Hepatocyte (in vitro differentiated cells): ENCODE measurements around the gene LPAR2. TPM values are rescaled to one million over a fixed set of nuclear protein-coding genes. Genes with fewer than 3 reads are reported as not detected.

Experiments used
- DNase-seq: peaks from one replicate; pipeline ENCODE4 v3.0.0-alpha.2; 2016; ENCODE audit warnings: low spot score
- H2AFZ ChIP-seq: fragments of 200-600 bp; sonication (generic); 2 replicates; pipeline ENCODE4 v1.6.0; 2016; ENCODE audit warnings: antibody characterized with exemption, mild to moderate bottlenecking
- H3K27ac ChIP-seq: fragments of 200-600 bp; sonication (generic); 2 replicates; pipeline ENCODE4 v1.5.1; 2016; ENCODE audit warnings: mild to moderate bottlenecking
- H3K27me3 ChIP-seq: fragments of 200-600 bp; sonication (generic); 2 replicates; pipeline ENCODE4 v1.6.1; 2016
- H3K36me3 ChIP-seq: fragments of 200-600 bp; sonication (generic); replicated peaks from 2 replicates; pipeline ENCODE4 v1.5.1; 2016; ENCODE audit warnings: low read depth; ENCODE audit not compliant: insufficient read depth
- H3K4me1 ChIP-seq: fragments of 200-600 bp; sonication (generic); 2 replicates; pipeline ENCODE4 v1.5.1; 2016; ENCODE audit warnings: mild to moderate bottlenecking, moderate library complexity; ENCODE audit not compliant: insufficient read depth
- H3K4me2 ChIP-seq: fragments of 200-600 bp; sonication (generic); 2 replicates; pipeline ENCODE4 v1.6.0; 2016
- H3K4me3 ChIP-seq: fragments of 200-600 bp; sonication (generic); 2 replicates; pipeline ENCODE4 v1.5.1; 2016; ENCODE audit warnings: mild to moderate bottlenecking
- H3K79me2 ChIP-seq: fragments of 200-600 bp; sonication (generic); 2 replicates; pipeline ENCODE4 v1.6.0; 2017; ENCODE audit warnings: mild to moderate bottlenecking
- H3K9me2 ChIP-seq: fragments of 200-600 bp; sonication (generic); replicated peaks from 2 replicates; pipeline ENCODE4 v1.6.0; 2017; ENCODE audit warnings: mild to moderate bottlenecking; ENCODE audit not compliant: insufficient read depth
- H3K9me3 ChIP-seq: fragments of 200-600 bp; sonication (generic); 2 replicates; pipeline ENCODE4 v1.5.1; 2016; ENCODE audit warnings: low read depth, mild to moderate bottlenecking
- H4K20me1 ChIP-seq: fragments of 200-600 bp; sonication (generic); 2 replicates; pipeline ENCODE4 v1.6.0; 2016; ENCODE audit warnings: mild to moderate bottlenecking; ENCODE audit not compliant: insufficient read depth, poor library complexity, severe bottlenecking
- CTCF ChIP-seq: fragments of 200-600 bp; sonication (generic); IDR thresholded peaks from 2 replicates; pipeline ENCODE4 v1.5.1; 2016; ENCODE audit warnings: antibody characterized with exemption, mild to moderate bottlenecking; ENCODE audit not compliant: poor library complexity
- EZH2 ChIP-seq: fragments of 200-600 bp; sonication (generic); IDR thresholded peaks from 2 replicates; pipeline ENCODE4 v1.6.1; 2016; ENCODE audit warnings: antibody characterized with exemption, mild to moderate bottlenecking, borderline replicate concordance
- EZH2phosphoT487 ChIP-seq: fragments of 200-600 bp; sonication (generic); IDR thresholded peaks from one replicate; pipeline ENCODE4 v1.6.1; 2018; ENCODE audit warnings: antibody characterized with exemption, mild to moderate bottlenecking, low read depth, moderate library complexity; ENCODE audit not compliant: unreplicated experiment, severe bottlenecking
- WGBS: methylation state at CpG from one replicate; pipeline ENCODE4 v1.1.6; 2016; ENCODE audit warnings: low lambda C conversion rate; ENCODE audit errors: missing lambda C conversion rate; 5-methylcytosine and 5-hydroxymethylcytosine counted together
- polyA plus RNA-seq: library from polyadenylated mRNA; unstranded; fragments of >200 nt; fragmentation: Nextera tagmentation; extraction: Ambion mirVana; gene quantifications from 2 replicates; pipeline ENCODE4 v1.2.1, GENCODE V29; 2016
- total RNA-seq: library from RNA; depleted of rRNA; stranded (reverse); fragments of >200 nt; gene quantifications from 2 replicates; pipeline ENCODE4 v1.2.3, GENCODE V29; 2014

Gene LPAR2
- total and polyA plus RNA-seq, 2 experiments from 2014 or later: 20.1 to 33.1 TPM

- H3K27me3 ChIP-seq: no peaks in the 10 kb centered on the region
- H3K4me2 ChIP-seq: no peak overlapping the region
- TF ChIP-seq EZH2phosphoT487 (no peak), CTCF (no peak), EZH2 (no peak)
- no peaks in the 10 kb centered on the region for H3K9me2 ChIP-seq
- H3K4me1 ChIP-seq: peaks cover 7% of the 10 kb centered on the region
- no peak overlapping the region for H2AFZ ChIP-seq
- no peaks in the 10 kb centered on the region for H3K79me2 ChIP-seq
- 79% methylated on average over 7 of the region's 7 CpGs for WGBS
- no peak for DNase-seq
- H3K9me3 ChIP-seq: no peaks in the 10 kb centered on the region
- H3K36me3 ChIP-seq: no peaks in the 10 kb centered on the region
- H3K27ac ChIP-seq: peak overlapping the region; percentile 53
- H4K20me1 ChIP-seq: no peaks in the 10 kb centered on the region
- H3K4me3 ChIP-seq: no peak overlapping the region
These were observed 8.2 kb downstream of the LPAR2 start for GRCh38 chr19:19619849-19620210.

GRCh38 chr19:19619181-19619848, 8.7 kb downstream of the LPAR2 start:
- Histone ChIP-seq H3K79me2 (no peaks in the 10 kb centered on the region), H3K27me3 (no peaks in the 10 kb centered on the region), H3K4me3 (no peak overlapping the region), H3K4me1 (peaks cover 7% of the 10 kb centered on the region), H3K9me2 (no peaks in the 10 kb centered on the region), H4K20me1 (no peaks in the 10 kb centered on the region), H3K36me3 (no peaks in the 10 kb centered on the region), H3K27ac (peak overlapping the region; percentile 64), H3K4me2 (peak overlapping the region; percentile 71), H2AFZ (no peak overlapping the region), H3K9me3 (no peaks in the 10 kb centered on the region)
- WGBS: 80% methylated on average over 21 of the region's 21 CpGs
- DNase-seq: no peak
- TF ChIP-seq EZH2phosphoT487 (no peak), EZH2 (no peak), CTCF (no peak)

- peak; percentile 96 for DNase-seq
- Histone ChIP-seq H3K4me1 (peaks cover 7% of the 10 kb centered on the region), H2AFZ (peak within 1 kb of the TSS; percentile 73), H3K79me2 (no peaks in the 10 kb centered on the region), H3K9me3 (no peaks in the 10 kb centered on the region), H3K4me3 (peak within 1 kb of the TSS; percentile 27), H3K27ac (peak within 1 kb of the TSS; percentile 64), H3K9me2 (no peaks in the 10 kb centered on the region), H3K4me2 (peak within 1 kb of the TSS; percentile 82), H3K27me3 (no peaks in the 10 kb centered on the region), H4K20me1 (no peaks in the 10 kb centered on the region), H3K36me3 (no peaks in the 10 kb centered on the region)
- 16% methylated on average over 52 of the region's 80 CpGs for WGBS
- TF ChIP-seq EZH2 (no peak), EZH2phosphoT487 (no peak), CTCF (no peak)
These were observed 9.6 kb downstream of the LPAR2 start, which contains the start of gene PBX4 for GRCh38 chr19:19618219-19619051. Gene PBX4, minus strand, starts transcription at chr19:19618687. Its CDS starts 58 bp downstream, at chr19:19618629.
